NCI-H69 (cell line): ENCODE measurements around the gene VSTM4.

ENCODE experiments used
- DNase-seq: peaks from one replicate; lab custom pipeline; 2025; lab: John Stamatoyannopoulos, UW

VSTM4 gene

GRCh38 chr10:49115015-49115795 is at the start of gene VSTM4:
VSTM4 (minus strand) TSS chr10:49115522; CDS start chr10:49115485, 37 bp downstream.
- DNase-seq, result peak; percentile 61

- peak; percentile 13 for DNase-seq
Measured at GRCh38 chr10:49164559-49165188, 49.4 kb upstream of the VSTM4 start.

- DNase-seq, result no peak
Measured at GRCh38 chr10:49163741-49164140, 48.4 kb upstream of the VSTM4 start.

GRCh38 chr10:49162761-49163310 is 47.5 kb upstream of the VSTM4 start:
- DNase-seq, result peak; percentile 1

- no peak for DNase-seq
Measured at GRCh38 chr10:49162063-49162462, 46.7 kb upstream of the VSTM4 start.

GRCh38 chr10:49161411-49161997 is 46.2 kb upstream of the VSTM4 start:
- peak; percentile 73 for DNase-seq

- no peak for DNase-seq
Measured at GRCh38 chr10:49160814-49161213, 45.5 kb upstream of the VSTM4 start.

GRCh38 chr10:49160110-49160509 is 44.8 kb upstream of the VSTM4 start:
- DNase-seq, result no peak

- DNase-seq, result no peak
Measured at GRCh38 chr10:49158915-49159314, 43.6 kb upstream of the VSTM4 start.

- DNase-seq, result no peak
Measured at GRCh38 chr10:49158404-49158803, 43.1 kb upstream of the VSTM4 start.

GRCh38 chr10:49157229-49157628 is 41.9 kb upstream of the VSTM4 start:
- DNase-seq, result no peak

GRCh38 chr10:49154641-49155040 is 39.3 kb upstream of the VSTM4 start:
- no peak for DNase-seq

GRCh38 chr10:49153971-49154370 is 38.6 kb upstream of the VSTM4 start:
- DNase-seq, result no peak

GRCh38 chr10:49153115-49153514 is 37.8 kb upstream of the VSTM4 start:
- DNase-seq, result no peak

GRCh38 chr10:49152663-49153062 is 37.3 kb upstream of the VSTM4 start:
- DNase-seq, result no peak

- no peak for DNase-seq
Measured at GRCh38 chr10:49152037-49152436, 36.7 kb upstream of the VSTM4 start.

GRCh38 chr10:49151481-49151880 is 36.2 kb upstream of the VSTM4 start:
- DNase-seq, result no peak

- peak; percentile 49 for DNase-seq
Measured at GRCh38 chr10:49151025-49151445, 35.7 kb upstream of the VSTM4 start.

- DNase-seq, result peak; percentile 66
Measured at GRCh38 chr10:49150426-49150825, 35.1 kb upstream of the VSTM4 start.

GRCh38 chr10:49149881-49150280 is 34.6 kb upstream of the VSTM4 start:
- peak; percentile 54 for DNase-seq

GRCh38 chr10:49144058-49144720 is 28.9 kb upstream of the VSTM4 start:
- no peak for DNase-seq

GRCh38 chr10:49143249-49143648 is 27.9 kb upstream of the VSTM4 start:
- DNase-seq, result no peak
